GM18508 (cell line): Measurements from ENCODE around the gene SCAND1.
"Not testable (repeated sequence)": the region's sequence is repeated elsewhere in the genome, so short reads cannot be mapped to it uniquely, and the experiment has no call there.

ENCODE experiments used
- ATAC-seq: cut with Tn5 transposase; IDR thresholded peaks from one replicate; pipeline ENCODE4 v1.9.1; 2021; ENCODE audit warnings: moderate number of reproducible peaks; ENCODE audit not compliant: insufficient read depth, unreplicated experiment

Gene SCAND1

DNA sequence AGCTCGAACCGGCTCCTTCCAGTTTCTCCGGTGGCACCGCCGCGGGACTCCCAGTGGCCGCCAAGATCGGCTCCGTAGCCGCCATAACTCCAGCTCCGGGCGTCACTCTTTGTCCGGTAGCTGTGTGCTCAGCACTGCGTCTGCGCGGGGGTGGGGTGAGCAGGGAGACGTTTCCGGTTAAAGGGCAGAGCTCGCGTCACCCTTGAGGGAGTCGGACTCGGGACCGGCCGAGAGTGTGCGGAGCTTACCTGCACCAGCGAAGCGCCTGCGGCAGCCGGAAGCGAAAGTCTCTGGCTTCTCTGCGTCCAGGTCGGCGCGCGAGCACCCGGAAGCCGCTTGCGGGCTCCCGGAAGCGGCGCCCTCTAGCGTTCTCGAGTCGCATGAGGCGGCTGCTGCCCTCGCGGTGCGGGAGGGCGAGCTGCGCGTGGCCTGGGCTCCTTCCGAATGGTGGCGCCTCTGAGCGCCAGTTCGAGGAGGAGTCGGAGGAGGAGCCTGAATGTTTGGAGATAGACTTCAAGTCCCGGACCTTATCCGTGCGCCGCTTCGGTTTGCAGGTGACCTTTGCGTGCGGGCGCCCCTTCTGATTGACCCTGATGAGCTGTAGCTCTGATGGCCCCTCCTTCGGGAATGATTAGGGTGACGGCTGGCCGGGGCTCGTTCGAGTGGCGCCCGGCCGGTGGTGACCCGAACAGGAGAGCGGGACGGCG lies at the start of gene SCAND1:
SCAND1 (minus strand) TSS at position 303 of the 707 bp plus-strand sequence; CDS start at position 85, 218 bp downstream.
- peak; percentile 79 for ATAC-seq

DNA sequence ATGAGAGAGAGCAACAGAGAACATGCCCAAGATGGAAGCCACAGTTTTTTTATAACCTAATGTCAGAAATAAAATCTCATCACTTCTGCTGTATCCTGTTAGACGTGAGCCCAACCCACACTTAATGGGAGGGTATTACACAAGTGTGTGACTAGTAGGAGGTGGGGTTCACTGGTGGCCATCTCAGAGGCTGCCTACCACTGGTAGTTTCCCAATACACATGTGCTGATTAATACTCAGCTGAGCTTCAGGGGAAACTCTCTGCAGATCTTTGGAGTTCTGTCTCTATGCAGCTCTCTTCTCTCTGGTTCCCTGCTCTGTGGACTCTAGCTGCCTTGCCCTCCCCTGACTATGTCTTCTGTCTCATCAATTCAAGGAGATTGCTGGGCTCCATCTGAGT lies 49.7 kb upstream of the SCAND1 start:
- no peak for ATAC-seq

DNA sequence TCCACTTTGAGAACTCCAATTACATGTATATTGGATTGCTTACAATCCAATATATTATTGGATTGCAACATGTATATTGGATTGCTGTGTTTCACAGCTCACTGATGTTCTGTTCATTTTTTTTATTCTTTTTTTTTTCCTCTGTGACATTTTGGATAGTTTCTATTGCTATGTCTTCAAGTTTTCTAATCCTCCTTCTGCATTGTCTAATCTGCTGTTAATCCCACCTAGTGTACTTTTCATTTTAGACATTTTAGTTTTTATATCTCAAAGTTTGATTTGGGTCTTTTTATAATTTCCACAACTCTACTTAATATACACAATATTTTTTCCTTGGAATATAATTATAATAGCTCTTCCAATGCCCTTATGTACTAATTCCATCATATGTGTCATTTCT lies 48.6 kb upstream of the SCAND1 start:
- ATAC-seq: no peak

DNA sequence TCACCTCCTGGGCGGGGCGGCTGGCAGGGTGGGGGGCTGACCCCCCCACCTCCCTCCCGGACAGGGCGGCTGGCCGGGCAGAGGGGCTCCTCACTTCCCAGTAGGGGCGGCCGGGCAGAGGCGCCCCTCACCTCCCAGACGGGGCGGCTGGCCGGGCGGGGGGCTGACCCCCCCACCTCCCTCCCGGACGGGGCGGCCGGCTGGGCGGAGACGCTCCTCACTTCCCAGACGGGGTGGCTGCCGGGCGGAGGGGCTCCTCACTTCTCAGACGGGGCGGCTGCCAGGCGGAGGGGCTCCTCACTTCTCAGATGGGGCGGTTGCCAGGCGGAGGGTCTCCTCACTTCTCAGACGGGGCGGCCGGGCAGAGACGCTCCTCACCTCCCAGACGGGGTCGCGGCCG lies 47.0 kb upstream of the SCAND1 start:
- ATAC-seq: not testable (repeated sequence)

DNA sequence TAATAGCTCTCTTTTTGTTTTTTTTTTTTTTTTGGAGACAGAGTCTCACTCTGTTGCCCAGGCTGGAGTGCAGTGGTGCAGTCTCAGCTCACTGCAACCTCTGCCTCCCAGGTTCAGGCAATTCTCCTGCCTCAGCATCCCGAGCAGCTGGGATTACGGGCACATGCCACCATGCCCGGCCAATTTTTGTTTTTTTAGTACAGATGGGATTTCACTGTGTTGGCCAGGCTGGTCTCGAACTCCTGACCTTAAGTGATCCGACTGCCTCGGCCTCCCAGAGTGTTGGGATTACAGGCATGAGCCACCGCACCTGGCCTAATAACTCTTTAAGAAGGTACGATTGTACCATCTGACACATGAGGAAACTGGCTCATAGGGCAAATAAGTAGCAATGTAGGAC lies 42.2 kb upstream of the SCAND1 start:
- ATAC-seq: not testable (repeated sequence)

DNA sequence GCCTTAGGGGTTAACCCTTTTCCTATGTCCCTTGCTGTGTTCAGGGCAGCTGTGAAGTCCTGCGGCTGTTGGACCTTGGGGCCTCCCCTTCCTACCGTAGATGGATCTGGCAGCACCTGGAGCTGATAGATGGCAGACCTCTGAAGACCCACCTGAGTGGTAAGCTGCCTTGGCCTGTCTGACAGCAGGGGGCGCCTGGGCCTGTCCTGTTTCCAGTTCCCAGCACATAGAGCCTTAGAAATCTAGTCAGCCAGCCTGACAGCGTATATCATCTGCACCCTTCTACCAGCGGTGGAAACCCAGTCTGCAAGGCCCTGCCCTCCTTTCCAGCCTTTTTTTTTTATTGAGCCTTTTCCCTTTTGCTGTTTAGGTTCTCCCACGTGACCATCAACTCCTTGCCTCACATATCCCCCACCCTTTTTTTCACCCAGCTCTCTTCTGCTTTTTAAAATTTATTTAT lies 40.7 kb upstream of the SCAND1 start:
- no peak for ATAC-seq

DNA sequence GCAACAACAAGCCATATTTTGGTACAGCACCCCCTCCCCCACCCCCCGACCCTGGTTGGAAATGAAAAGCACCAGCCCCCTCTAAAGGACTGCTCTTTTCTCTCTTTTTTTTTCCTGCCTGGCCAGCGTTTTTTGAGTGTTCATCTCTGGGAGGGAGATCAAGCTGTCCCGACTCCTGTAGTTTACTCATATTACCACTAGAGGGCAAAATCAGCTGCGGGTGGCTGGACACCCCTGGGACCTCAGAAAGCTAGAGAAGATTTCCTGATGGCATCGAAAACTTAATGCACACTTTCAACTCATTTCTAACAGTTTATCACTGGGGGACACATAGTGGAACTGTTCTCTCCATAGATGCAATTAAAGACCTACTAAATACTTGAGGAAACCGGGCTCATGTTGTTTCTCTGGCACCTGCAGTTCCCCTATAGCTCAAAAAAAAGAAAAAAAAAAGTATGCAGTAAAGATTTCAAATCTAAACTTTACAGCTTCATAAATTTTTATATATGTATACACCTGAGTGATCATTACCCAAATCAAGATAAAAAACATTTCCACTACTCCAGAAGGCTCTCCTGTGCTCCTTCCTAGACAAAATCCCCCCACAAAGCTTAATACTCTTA lies 38.5 kb upstream of the SCAND1 start:
- ATAC-seq: no peak

DNA sequence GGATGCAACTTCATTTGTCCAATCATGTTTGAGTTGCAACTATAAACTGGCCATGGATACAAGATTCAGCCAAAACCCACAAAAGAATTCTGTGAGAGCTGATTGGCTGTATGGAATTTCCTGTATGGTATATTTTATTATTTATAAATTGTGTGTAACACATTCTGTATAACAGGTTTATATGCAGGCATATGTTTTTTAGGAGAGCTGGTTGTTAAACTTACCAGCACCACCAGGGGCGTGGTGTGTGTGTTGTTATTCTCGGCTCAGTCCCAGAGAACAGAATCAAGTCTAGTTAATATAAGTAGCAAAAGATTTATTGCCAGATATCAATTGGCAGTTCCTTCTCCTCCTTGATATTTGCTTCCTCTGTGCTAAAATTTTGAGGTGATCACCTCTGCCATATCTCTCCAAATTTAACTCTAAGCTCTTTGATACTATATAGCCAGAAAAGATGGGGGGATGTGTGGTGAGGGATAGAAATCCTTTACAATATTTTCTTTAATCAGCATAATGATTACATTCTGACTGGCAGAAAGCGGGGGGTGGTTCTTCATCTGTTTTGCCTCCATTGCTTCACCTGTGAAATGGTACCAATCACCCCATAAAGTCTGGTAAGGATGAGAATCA lies 37.0 kb upstream of the SCAND1 start:
- no peak for ATAC-seq

DNA sequence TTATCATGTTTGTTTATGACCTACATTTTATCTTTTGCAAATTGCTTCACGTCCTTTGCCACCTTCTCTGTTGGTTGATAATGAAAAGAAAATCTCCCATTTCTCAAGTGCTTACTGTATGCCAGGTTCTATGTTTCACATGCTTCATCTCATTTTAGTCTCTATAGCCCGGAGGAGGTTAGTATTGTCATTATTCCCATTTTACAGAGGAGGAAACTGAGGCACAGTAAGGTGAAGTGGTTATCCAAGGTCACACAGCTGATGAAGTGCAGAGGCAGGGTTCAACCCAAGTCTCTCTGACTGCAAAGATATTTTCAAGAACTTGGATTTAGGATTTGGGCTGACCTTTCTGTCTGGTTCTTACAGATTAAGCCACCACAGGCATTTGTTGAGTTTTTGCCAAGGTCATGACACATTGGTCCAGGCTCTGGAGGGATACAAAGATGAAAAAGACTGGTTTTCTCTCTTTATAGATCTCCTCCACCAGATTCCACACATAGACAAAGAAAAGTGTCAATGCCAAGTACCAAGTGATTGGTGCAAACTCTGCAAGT lies 34.7 kb upstream of the SCAND1 start:
- no peak for ATAC-seq

DNA sequence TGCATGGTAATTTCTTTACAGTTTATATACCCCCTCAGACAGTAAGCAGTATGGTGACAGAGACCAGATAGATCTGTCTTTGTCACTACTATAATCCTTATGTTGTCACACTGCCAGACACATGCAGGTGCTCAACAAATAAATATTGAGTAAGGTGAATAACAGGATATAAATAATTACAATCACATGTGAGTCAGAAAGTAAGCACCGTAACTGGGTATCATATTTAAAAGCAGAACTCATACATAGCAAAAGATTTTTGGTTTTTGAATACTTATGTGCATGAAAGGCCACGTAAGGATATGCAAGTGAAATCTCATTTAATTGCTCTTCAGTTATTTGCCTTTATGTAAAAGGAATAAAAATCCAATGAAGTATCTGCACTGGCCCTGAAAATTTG lies 31.5 kb upstream of the SCAND1 start:
- no peak for ATAC-seq

DNA sequence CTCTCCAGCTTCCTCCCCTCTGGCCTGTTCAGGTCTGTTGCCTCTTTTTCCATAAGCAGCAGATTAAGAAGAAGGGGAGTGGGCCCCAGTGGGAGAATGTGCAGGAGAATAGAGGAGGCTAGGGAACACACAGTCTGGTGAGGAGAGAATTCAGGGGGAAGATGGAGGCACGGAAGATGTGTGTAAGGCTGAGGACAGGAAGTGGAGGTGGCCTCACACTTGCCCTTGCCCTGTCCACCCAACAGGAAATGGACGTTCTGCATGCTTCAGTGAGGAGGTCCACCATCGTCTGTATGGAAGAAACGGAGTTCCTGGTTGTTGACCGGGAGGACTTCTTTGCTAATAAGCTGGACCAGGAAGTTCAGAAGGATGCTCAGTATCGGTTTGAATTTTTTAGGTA lies 30.1 kb upstream of the SCAND1 start:
- no peak for ATAC-seq

DNA sequence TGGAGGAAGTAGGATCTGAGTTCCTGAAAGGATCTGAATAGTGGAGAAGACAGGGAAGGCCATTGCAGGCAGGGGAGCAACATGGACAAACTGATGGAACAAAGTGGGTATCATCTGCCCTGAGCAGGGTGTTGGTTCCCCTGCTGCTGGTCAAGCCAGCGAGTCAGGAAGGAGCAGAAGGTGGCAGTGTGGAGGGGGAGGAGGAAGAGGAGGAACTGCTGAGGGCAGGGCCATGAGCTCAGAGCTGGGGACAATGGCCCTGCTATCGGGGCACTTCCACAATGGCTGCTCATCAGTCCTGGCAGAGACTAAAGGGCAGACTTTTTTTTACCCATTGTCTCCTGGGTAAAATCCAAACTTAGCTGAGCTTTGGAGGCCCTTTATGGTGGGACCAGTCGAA lies 27.7 kb upstream of the SCAND1 start:
- no peak for ATAC-seq

DNA sequence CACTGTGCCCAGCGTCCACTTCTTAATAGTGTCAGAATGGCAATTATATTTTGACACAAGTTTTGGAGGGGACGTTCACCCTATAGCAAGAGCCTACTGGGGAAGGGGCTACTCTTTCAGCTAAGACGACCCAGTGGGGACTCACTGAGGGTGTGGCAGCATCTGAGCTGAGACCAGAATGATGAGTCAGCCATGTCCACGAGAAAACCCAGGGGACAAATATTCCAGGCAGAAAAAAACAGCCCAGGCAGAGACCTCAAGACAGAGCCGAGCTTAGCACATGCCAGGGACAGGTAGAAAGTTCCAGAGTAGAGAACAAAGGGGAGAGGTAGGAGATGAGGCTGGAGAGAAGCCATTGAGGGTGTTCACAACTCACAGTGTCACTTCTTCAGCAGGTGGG lies 25.2 kb upstream of the SCAND1 start:
- ATAC-seq: no peak

DNA sequence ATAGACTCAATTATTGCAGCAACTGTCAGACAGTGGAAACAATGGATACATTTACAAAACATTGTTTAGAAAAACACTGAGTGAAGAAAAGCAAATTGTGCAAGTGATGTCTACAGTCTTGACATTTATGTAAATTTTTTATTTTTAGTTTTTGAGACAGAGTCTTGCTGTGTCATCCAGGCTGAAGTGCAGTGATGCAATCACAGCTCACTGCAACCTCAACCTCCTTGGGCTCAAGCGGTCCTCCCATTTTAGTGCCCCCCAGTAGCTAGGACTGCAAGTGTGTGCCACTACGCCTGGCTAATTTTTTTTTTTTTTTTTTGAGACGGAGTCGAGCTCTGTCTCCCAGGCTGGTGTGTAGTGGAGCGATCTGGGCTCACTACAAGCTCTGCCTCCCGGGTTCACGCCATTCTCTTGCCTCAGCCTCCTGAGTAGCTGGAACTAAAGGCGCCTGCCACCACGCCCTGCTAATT lies 23.8 kb upstream of the SCAND1 start:
- ATAC-seq: no peak

DNA sequence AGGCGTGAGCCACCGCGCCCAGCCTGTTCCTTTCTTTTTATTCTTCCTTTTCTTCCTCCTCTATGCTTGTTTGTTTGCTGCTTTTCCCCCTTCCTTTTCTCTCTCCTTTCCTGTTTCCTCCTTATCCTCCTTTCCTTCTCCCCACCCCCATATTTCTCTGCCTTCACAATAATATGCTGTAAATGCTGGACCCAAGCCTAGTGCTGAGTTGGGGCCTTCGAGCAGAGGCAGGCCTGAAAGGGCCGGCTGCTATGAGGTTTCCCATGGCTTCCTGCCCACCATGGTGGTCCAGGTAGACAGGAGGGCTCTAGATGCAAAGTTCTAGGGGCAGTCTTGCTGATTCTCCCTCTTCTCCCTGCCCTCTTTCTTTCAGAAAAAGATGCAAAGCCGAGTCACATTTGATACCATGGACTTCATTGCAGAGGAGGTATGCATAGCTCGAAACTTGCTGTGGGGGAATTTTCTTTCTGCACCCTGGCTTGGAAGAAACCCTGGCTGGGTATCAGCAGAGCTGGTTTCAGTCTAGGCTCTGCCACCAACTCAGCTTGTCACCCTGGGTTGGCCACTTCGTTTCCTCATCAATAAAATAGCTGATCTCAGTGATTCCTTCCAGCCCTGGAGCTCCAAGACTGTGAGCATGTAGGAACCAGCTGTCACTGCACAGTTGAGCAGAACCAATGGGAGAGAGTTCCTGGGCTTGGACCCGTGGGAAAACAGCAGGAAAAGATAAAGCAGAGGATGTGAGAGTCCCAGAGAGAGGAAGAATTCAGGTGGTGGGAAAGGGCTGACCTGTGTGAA lies 21.5 kb upstream of the SCAND1 start:
- ATAC-seq: no peak

DNA sequence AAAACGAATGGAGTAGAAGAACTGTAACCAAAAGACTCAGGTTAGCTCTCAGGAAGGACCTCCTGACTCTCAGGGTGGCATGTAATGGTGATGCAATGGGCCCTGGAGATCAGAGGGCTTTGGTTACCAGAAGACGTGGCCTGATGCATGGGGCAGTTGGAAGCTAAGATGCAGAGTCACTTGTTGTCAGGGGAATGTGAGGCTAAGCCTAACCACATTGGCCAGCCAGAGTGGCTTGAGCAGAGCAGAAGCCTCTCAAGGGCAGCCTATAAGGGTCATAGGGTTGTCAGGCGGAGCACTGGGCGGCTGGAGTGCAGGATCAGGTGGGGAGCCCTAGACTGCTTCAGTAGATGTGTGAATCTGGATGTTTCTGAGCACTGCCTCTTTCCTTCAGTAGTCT lies 20.0 kb upstream of the SCAND1 start:
- ATAC-seq: no peak

DNA sequence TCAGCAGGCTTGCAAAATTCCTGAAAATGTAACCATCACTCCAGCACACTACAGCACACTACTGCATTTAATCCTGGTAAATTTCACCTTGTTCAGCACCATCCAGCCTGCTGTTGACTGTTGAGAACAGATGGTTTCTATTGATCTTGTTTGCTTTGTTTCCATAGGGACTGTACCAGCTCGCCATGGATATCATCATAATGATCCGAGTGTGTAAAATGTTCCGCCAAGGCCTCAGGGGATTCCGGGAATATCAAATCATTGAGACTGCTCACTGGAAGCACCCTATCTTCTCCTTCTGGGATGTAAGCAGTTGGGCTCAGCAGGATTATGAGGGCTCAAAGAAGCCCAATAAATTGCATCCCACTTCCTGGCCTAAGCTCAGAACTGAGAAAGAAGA lies 18.2 kb upstream of the SCAND1 start:
- no peak for ATAC-seq

DNA sequence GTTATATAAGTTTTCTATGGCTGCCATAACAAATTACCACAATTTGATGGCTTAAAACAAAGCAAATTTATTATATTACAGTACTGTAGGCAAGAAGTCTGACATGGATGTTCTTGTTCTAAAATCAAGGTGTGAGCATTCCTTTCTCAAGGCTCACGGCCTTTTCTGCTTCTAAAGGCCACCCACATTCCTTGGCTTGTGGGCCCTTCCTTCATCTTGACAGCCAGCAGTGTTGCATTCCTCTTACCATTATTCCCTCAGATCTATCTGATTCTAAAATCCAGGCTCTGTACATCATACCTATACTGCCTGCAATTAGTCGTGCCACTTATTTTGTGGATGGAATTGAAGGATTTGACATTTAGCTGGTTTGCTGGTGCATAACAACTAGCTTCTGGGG lies 17.7 kb upstream of the SCAND1 start:
- no peak for ATAC-seq

DNA sequence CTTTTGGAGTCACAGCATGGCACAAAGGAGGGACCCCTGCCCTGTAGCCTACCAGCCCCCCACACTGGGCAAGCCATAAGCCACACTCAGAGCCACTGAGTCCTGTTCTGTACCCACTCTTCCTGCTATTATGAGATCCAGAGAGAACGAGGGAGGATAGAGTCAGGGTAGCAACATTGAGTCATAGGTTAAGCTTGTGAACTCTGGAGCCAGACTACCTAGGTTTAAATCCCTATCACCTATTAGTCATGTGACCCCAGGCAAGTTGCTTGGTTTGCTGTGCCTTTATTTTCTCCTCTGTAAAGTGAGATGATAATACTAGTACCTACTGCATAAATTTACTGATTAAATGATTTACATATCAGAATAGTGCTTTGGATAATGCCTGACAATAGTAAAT lies 14.6 kb upstream of the SCAND1 start:
- no peak for ATAC-seq

DNA sequence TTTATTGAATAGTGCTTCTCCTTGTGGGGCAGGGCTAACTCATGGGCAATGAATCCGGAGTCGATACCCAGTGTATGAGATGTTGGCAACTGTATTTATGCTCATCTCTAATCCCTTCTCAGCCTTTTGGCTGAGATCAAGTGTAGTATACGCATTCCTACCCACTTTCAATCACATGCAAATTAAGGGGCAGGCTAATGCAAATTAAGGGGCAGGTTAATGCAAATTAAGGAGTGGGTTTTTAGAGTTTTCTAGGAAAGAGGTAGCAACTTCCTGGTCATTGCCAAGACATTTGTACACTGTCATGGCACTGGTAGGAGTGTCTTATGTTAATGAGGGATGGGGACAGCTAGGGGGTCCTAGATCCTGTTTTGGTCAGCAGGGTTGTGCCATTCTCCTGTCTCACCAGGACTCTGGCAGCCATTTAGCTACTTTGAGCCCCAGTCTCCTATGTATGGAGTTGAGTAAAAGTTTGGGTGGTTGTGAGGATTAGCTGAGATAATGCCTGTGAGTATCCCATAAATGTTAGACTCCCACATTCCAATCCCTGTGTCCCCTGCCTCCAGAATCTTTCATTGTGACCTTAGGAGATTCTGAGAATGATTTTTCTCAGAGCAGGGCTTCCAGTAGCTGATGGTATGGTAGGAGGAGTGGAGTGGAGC lies 13.8 kb upstream of the SCAND1 start, which contains the start of gene CNBD2:
CNBD2 (plus strand) TSS at position 612 of the 662 bp plus-strand sequence. CDS start 173 bp downstream, outside the sequence.
- no peak for ATAC-seq
